IMR-90 (cell line): ENCODE results near the gene DOCK1. TPM values are rescaled to one million over a fixed set of nuclear protein-coding genes. Genes with fewer than 3 reads are reported as not detected.

Experiments used
- ATAC-seq: fragments of 200-7000 bp; cut with Tn5 transposase; 2 replicates; pipeline ENCODE4 v1.9.1; 2020; ENCODE audit warnings: low read depth, mild to moderate bottlenecking, moderate library complexity
- BruUV-seq: library from RNA; stranded (reverse); fragments of 400-500 nt; replicated peaks from 2 replicates; lab custom pipeline; 2021; lab: Mats Ljungman, UMichigan
- CTCF ChIA-PET: fragments of 300-600 bp; formaldehyde crosslinking; extraction: SDS; loops from one replicate; lab custom pipeline; 2021; ENCODE audit warnings: antibody characterized with exemption; lab: Yijun Ruan, JAX
- POLR2A ChIA-PET: fragments of 300-600 bp; sonication (Branson Sonifier 250); formaldehyde crosslinking; loops from one replicate; lab custom pipeline; 2022; ENCODE audit warnings: antibody characterized with exemption; ENCODE audit not compliant: unreplicated experiment; lab: Charles Lee
- DNase-seq: peaks from one replicate; pipeline ENCODE4 v3.0.0; 2013
- H2AFZ ChIP-seq: replicated peaks from 2 replicates; pipeline ENCODE3; 2013; ENCODE audit warnings: low read length, mild to moderate bottlenecking; ENCODE audit not compliant: poor library complexity
- H2AK5ac ChIP-seq: 2 replicates; pipeline ENCODE4 v1.6.1; 2013; ENCODE audit warnings: low read depth, low read length, inconsistent platforms
- H2AK9ac ChIP-seq: replicated peaks from 2 replicates; pipeline ENCODE3; 2013; ENCODE audit warnings: mild to moderate bottlenecking, low read depth, low read length, moderate library complexity; ENCODE audit not compliant: poor library complexity
- H2BK120ac ChIP-seq: 2 replicates; pipeline ENCODE4 v1.6.1; 2013; ENCODE audit warnings: low read depth, low read length, inconsistent platforms
- H2BK15ac ChIP-seq: 3 replicates; pipeline ENCODE4 v1.6.1; 2013; ENCODE audit warnings: low read depth, low read length, inconsistent platforms
- H2BK20ac ChIP-seq: 2 replicates; pipeline ENCODE4 v1.6.1; 2013; ENCODE audit warnings: low read depth, mild to moderate bottlenecking, inconsistent platforms, low read length, moderate library complexity
- H2BK5ac ChIP-seq: 2 replicates; pipeline ENCODE4 v1.6.1; 2013; ENCODE audit warnings: mild to moderate bottlenecking, low read depth, low read length, inconsistent platforms; ENCODE audit not compliant: poor library complexity, severe bottlenecking
- H3K14ac ChIP-seq: replicated peaks from 2 replicates; pipeline ENCODE4 v1.6.1; 2013; ENCODE audit warnings: low read depth, low read length, inconsistent platforms
- H3K18ac ChIP-seq: 2 replicates; pipeline ENCODE4 v1.6.1; 2013; ENCODE audit warnings: low read depth, low read length, control low read depth
- H3K23ac ChIP-seq: 2 replicates; pipeline ENCODE4 v1.6.1; 2013; ENCODE audit warnings: low read depth, low read length, inconsistent platforms
- H3K27ac ChIP-seq: 2 replicates; pipeline ENCODE4 v1.5.1; 2013; ENCODE audit warnings: mild to moderate bottlenecking, control low read depth, low read length; ENCODE audit not compliant: insufficient read depth
- H3K27me3 ChIP-seq: 2 replicates; pipeline ENCODE4 v1.6.1; 2013; ENCODE audit warnings: low read length; ENCODE audit not compliant: control insufficient read depth, insufficient read depth
- H3K36me3 ChIP-seq: 2 replicates; pipeline ENCODE4 v1.6.1; 2013; ENCODE audit warnings: low read length, mixed read lengths; ENCODE audit not compliant: control insufficient read depth, insufficient read depth
- H3K4ac ChIP-seq: 2 replicates; pipeline ENCODE4 v1.6.1; 2013; ENCODE audit warnings: low read depth, low read length, inconsistent platforms
- H3K4me1 ChIP-seq: 2 replicates; pipeline ENCODE4 v1.6.1; 2013; ENCODE audit warnings: low read length, mixed read lengths; ENCODE audit not compliant: control insufficient read depth, insufficient read depth
- H3K4me2 ChIP-seq: 2 replicates; pipeline ENCODE4 v1.6.1; 2013; ENCODE audit warnings: low read depth, mild to moderate bottlenecking, control low read depth, low read length, moderate library complexity
- H3K4me3 ChIP-seq: 2 replicates; pipeline ENCODE4 v1.5.1; 2013; ENCODE audit warnings: low read depth, mild to moderate bottlenecking, control low read depth, low read length, moderate library complexity; ENCODE audit not compliant: insufficient read depth
- H3K56ac ChIP-seq: 2 replicates; pipeline ENCODE4 v1.6.1; 2013; ENCODE audit warnings: low read length, inconsistent platforms; ENCODE audit not compliant: insufficient read depth; ENCODE audit errors: extremely low read depth
- H3K79me1 ChIP-seq, 2 experiments: 2 replicates each; pipeline ENCODE4 v1.6.1; 2013; ENCODE audit warnings: low read length in 2 of 2, inconsistent platforms in 1 of 2, low read depth in 1 of 2
- H3K9ac ChIP-seq: 2 replicates; pipeline ENCODE4 v1.6.1; 2013; ENCODE audit warnings: low read depth, low read length, control low read depth
- H3K9me1 ChIP-seq: 2 replicates; pipeline ENCODE4 v1.6.1; 2013; ENCODE audit warnings: low read length, inconsistent platforms; ENCODE audit not compliant: insufficient read depth
- H3K9me3 ChIP-seq: 2 replicates; pipeline ENCODE4 v1.6.1; 2013; ENCODE audit warnings: low read length; ENCODE audit not compliant: control insufficient read depth, insufficient read depth
- H4K20me1 ChIP-seq: 2 replicates; pipeline ENCODE4 v1.6.1; 2013; ENCODE audit warnings: low read length, inconsistent platforms; ENCODE audit not compliant: insufficient read depth
- H4K5ac ChIP-seq: 2 replicates; pipeline ENCODE4 v1.6.1; 2013; ENCODE audit warnings: mild to moderate bottlenecking, low read depth, low read length, control low read depth
- H4K8ac ChIP-seq, 2 experiments: 2 replicates each; pipeline ENCODE4 v1.6.1; 2013; ENCODE audit warnings: low read depth in 2 of 2, low read length in 2 of 2, control low read depth in 1 of 2, inconsistent platforms in 1 of 2
- H4K91ac ChIP-seq: 2 replicates; pipeline ENCODE4 v1.6.1; 2013; ENCODE audit warnings: low read depth, low read length, inconsistent platforms; ENCODE audit not compliant: insufficient read depth
- FOS ChIP-seq: fragments of 150-350 bp; IDR thresholded peaks from 2 replicates; pipeline ENCODE4 v1.6.1; 2016; ENCODE audit warnings: low read depth, low read length
- MAFK ChIP-seq: IDR thresholded peaks from 2 replicates; pipeline ENCODE4 v1.6.1; 2012; ENCODE audit warnings: low read depth, low read length, improper control_type of control experiment
- POLR2A ChIP-seq: IDR thresholded peaks from 2 replicates; pipeline ENCODE4 v1.6.1; 2012; ENCODE audit warnings: mild to moderate bottlenecking, low read depth, low read length
- USF2 ChIP-seq: fragments of 150-350 bp; IDR thresholded peaks from 2 replicates; pipeline ENCODE4 v1.6.1; 2017; ENCODE audit warnings: mild to moderate bottlenecking, antibody characterized with exemption, low read length, low read depth
- WGBS, 2 experiments: methylation state at CpG; one replicate each; pipeline versions ENCODE4 v1.1.5 to v1.1.7; 2013; ENCODE audit warnings: missing lambda C conversion rate in 2 of 2; ENCODE audit not compliant: insufficient read length in 1 of 2; ENCODE audit errors: extremely low coverage in 2 of 2; 5-methylcytosine and 5-hydroxymethylcytosine counted together
- dilution Hi-C: fragments of 300-500 bp; cut with HindIII; formaldehyde crosslinking; loops from one replicate; pipeline ENCODE4 v1.14.3; 2018; ENCODE audit warnings: low sequenced_read_pairs; ENCODE audit not compliant: unreplicated experiment
- in situ Hi-C: fragments of 300-500 bp; cut with MboI; formaldehyde crosslinking; loops from 3 replicates; pipeline ENCODE4 v1.14.3; 2019; ENCODE audit warnings: low sequenced_read_pairs, inconsistent platforms, mixed read lengths
- intact Hi-C: fragments of 100-400 bp; cut with micrococcal nuclease; formaldehyde crosslinking; loops from 2 replicates; pipeline ENCODE4 v1.10.0; 2022
- polyA plus RNA-seq, 3 experiments: library from polyadenylated mRNA; depleted of rRNA; stranded (reverse); fragments of >200 nt; gene quantifications; 2 replicates each; pipeline ENCODE4 v1.2.3, GENCODE V29; 2012; ENCODE audit warnings: low replicate concordance in 1 of 3
- total RNA-seq: library from RNA; depleted of rRNA; stranded (reverse); fragments of >200 nt; gene quantifications from 2 replicates; pipeline ENCODE4 v1.2.3, GENCODE V29; 2012

DOCK1 gene
- total and polyA plus RNA-seq, 2 of the 4 experiments (the other 2 are of a cell fraction), result 28.2 to 71.0 TPM

GRCh38 chr10:127434006-127434405 is 528.8 kb downstream of the DOCK1 start:
- no peak overlapping the region for H3K4me3 ChIP-seq
- no peak overlapping the region for H2BK15ac ChIP-seq
- H2AK5ac ChIP-seq, result no peak overlapping the region
- no peak overlapping the region for H4K91ac ChIP-seq
- peak; percentile 16 for DNase-seq
- H3K4ac ChIP-seq, result no peak overlapping the region
- no peaks in the 10 kb centered on the region for H3K27me3 ChIP-seq
- in situ Hi-C loops, result no loop called here
- H3K4me1 ChIP-seq, result peaks cover 9% of the 10 kb centered on the region
- H4K20me1 ChIP-seq, result peaks cover 4% of the 10 kb centered on the region; the same call in 1 of the 2 replicates
- H4K8ac ChIP-seq, result no peak overlapping the region
- no peak overlapping the region for H2AK9ac ChIP-seq
- peak overlapping the region; percentile 71; the same call in 1 of the 2 replicates for H3K4me2 ChIP-seq
- H2BK20ac ChIP-seq, result no peak overlapping the region
- H3K14ac ChIP-seq, result no peak overlapping the region
- no peak overlapping the region for H2BK5ac ChIP-seq
- H2AFZ ChIP-seq, result no peak overlapping the region
- H2BK120ac ChIP-seq, result no peak overlapping the region
- peak overlapping the region; percentile 71; the same call in 1 of the 2 replicates for H3K18ac ChIP-seq
- peak overlapping the region; percentile 77; the same call in 1 of the 2 replicates for H3K27ac ChIP-seq
- ChIA-PET CTCF (no interaction called here), POLR2A (interaction anchor here (0.6 kb wide), 1 partner anchor 532 kb away, joined by 3 read pairs; no protein-coding TSS in a partner anchor)
- intact Hi-C loops, result no loop called here
- ATAC-seq, result peak; percentile 60
- peaks cover 7% of the 10 kb centered on the region; the same call in 1 of the 2 replicates for H3K9me1 ChIP-seq
- TF ChIP-seq USF2 (no peak), POLR2A (no peak), MAFK (no peak), FOS (no peak)
- WGBS, 2 experiments, result no CpG with 5 or more reads among the region's 2 CpGs
- BruUV-seq, result no TSS peak
- H3K56ac ChIP-seq, result no peak overlapping the region
- H3K23ac ChIP-seq, result no peak overlapping the region
- dilution Hi-C loops, result no loop called here
- peak overlapping the region; percentile 74; the same call in 1 of the 2 replicates for H4K5ac ChIP-seq
- peaks cover 35% of the 10 kb centered on the region for H3K36me3 ChIP-seq
- H3K79me1 ChIP-seq, result no peaks in the 10 kb centered on the region
- H3K9me3 ChIP-seq, result no peaks in the 10 kb centered on the region
- H3K9ac ChIP-seq, result no peak overlapping the region
